Activated CD4-positive, alpha-beta T cell treated with anti-CD3 and anti-CD28 coated beads, Interleukin-2, Interleukin-6, amounts not matched to agents 100 ng/mL and 50 ng/mL, durations not matched to agents 16 hours and 8 hours (primary cell): ENCODE results near the gene UBE2QL1.

Source experiments
- DNase-seq: peaks from one replicate; pipeline ENCODE4 v3.0.0-alpha.2; 2020

Gene UBE2QL1

DNA sequence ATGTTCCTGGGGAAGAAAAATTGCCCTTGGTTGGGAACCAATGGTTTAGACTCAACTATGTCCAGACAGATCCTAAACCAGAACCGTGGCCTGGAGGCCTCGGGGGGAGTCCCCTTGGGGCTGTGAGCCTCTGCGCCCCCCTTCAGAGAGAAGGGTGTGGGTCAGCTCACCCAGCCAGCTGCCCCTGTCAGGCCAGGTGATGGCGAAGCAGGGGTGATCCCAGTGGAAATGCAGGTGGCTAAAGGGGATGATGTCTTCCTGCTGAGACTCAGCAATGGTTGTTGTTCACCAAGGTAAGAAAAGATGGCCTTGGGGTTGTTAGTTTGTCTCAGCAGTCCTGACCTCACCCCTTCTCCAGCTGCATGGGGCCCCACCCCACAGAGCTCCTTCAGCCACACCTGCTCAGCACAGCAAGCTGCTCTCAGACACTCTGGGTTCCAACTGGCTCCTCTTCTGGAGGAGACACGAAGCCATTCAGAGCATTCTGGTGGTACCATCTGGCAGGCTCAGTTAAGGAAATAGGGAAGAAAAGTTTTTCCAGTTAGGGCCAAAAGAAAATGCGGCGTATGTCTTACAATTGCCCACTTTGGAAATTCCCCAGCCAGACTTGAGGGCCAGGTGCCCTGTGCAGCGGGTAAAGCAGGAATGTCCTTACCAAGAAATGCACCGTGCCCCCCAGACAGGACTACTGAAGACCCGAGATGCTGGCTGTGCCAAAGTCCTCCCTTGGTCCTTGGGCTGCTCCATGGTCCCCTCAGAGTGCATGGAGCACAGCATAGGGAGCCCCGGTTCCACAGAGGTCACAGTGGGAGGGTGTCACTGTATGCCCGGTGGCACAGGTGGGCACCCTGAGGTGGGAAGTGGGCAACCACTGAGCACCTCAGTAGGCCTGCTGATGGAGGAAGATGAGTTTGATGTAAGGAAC lies 94.0 kb downstream of the UBE2QL1 start:
- no peak for DNase-seq

DNA sequence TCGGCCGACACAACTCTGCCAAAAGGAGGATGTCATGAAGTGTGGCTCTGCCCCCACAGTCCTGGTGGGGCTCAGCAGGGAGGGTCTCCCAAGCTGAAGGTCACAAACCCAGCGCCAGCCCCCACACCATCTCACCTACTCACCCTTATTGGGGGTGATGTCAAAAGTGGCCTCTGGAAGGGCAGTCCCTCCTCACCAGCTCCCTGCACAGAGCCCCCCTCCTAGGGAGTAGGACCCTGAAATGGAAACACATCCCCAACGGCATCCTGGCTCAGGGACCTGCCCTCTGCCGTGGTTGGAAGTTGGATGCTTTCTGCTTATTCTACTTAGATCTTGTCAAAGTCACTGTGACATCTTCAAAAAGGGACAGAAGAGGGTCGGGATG lies 94.7 kb downstream of the UBE2QL1 start:
- no peak for DNase-seq

DNA sequence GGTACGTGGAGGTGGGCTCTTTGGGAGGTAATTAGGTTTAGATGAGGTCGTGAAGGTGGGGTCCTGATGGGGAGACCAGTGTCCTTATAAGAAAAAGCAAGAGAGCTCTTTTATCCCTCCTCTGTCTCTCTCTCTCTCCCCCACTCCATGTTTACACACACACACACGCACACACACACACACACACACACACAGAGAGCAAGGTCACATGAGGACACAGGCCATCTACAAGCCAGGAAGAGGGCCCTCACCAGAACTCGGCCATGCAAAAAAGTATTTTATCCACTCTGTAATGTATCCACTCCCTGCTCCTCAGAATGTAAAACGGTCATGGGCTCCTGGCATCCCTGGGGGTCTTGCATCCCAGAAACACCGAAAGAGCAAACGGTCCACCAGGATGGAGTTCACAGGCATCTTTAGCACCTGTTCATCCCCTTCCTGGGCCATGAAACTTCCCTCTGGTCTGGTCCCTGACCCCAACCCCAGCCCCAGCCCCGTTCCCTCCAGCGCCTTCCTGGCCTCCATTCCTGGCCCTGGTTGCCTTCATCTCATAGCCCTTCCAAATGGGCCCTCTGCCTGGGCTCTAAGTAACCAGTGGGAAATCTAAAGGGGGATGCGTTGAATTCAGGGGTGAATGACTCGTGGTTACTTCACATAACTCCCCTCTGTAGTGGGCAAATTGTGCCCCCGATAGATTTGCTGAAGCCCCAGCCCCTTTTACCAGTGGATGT lies 95.3 kb downstream of the UBE2QL1 start:
- no peak for DNase-seq
